Measurements from ENCODE around the gene APBA2.

- TF ChIP-seq CTCF (IDR thresholded peaks at IDR 0.05): no peak
- TF ChIP-seq HOXA7 (CRISPR knock-in tag; IDR thresholded peaks at IDR 0.05): no peak
- no peak for TF ChIP-seq POLR2AphosphoS2 (conservative IDR thresholded peaks at IDR 0.05; ENCODE audit: low read length)
- TF ChIP-seq ELK1 (IDR thresholded peaks at IDR 0.05; ENCODE audit: low read depth, low read length): no peak
- no peak for TF ChIP-seq EP300 (IDR thresholded peaks at IDR 0.05)
- TF ChIP-seq PHF8 (IDR thresholded peaks at IDR 0.05; ENCODE audit: borderline replicate concordance, low read depth): no peak
- no peak for TF ChIP-seq POLR2A (IDR thresholded peaks at IDR 0.05; ENCODE audit: low read length)
- no peak for TF ChIP-seq REST (IDR thresholded peaks at IDR 0.05)
- no peak for TF ChIP-seq MAZ (IDR thresholded peaks at IDR 0.05; ENCODE audit: borderline replicate concordance, low read depth, low read length)
- no peak for TF ChIP-seq TP53 (CRISPR knock-in tag; IDR thresholded peaks at IDR 0.05)
- TF ChIP-seq PBX3 (IDR thresholded peaks at IDR 0.05): no peak
- no peak for TF ChIP-seq HDAC2 (IDR thresholded peaks at IDR 0.05)
- no peak for TF ChIP-seq RCOR1 (IDR thresholded peaks at IDR 0.05; ENCODE audit: low read depth, low read length)
- TF ChIP-seq KDM1A (IDR thresholded peaks at IDR 0.05; ENCODE audit: low read depth): no peak
Measured at GRCh38 chr15:29045717-29046116, 159.9 kb downstream of the APBA2 start.
